ENCODE measurements around the gene LRRC9. TPM values are rescaled to one million over a fixed set of nuclear protein-coding genes. Genes with fewer than 3 reads are reported as not detected.

Gene LRRC9
- total RNA-seq, 4 donors from 2014 or later = 0.22 TPM; not detected in 3

- intact Hi-C loops (cut with DNase I; ENCODE audit: low total_unique reads) = loop anchor here (10.0 kb wide), 1 partner anchor 273 kb away; no protein-coding TSS in a partner anchor
- ATAC-seq = no peak
These were observed 141.4 kb downstream of the LRRC9 start for GRCh38 chr14:60061371-60061770.

GRCh38 chr14:60064491-60065072, 144.6 kb downstream of the LRRC9 start:
- H3K36me3 ChIP-seq = no peaks in the 10 kb centered on the region
- H3K27ac ChIP-seq = no peak overlapping the region
- ATAC-seq (peak; percentile 56 to 75), DNase-seq (no peak)
- H3K4me1 ChIP-seq = peaks cover 0 to 4% of the 10 kb centered on the region in 2 donors
- in situ Hi-C loops (cut with MboI; ENCODE audit: low sequenced_read_pairs in 4 of 4) (loop anchor here (5.0 to 25.0 kb wide), 4 partner anchors 102 to 123 kb away; no protein-coding TSS in a partner anchor), intact Hi-C loops (cut with DNase I; ENCODE audit: low total_unique reads) (loop anchor here (1.0 to 10.0 kb wide), 4 partner anchors 26 to 270 kb away; partner anchors contain the start of gene PCNX4)
- H3K4me3 ChIP-seq = no peak overlapping the region
- no peaks in the 10 kb centered on the region for H3K9me3 ChIP-seq
- peak; percentile 45 to 90 (median 66) for TF ChIP-seq CTCF (IDR thresholded peaks at IDR 0.05 in 4 of 5, conservative IDR thresholded peaks at IDR 0.05 in 1 of 5)
- TF ChIP-seq POLR2A (IDR thresholded peaks at IDR 0.05) = no peak
- H3K27me3 ChIP-seq = no peaks in the 10 kb centered on the region

More at GRCh38 chr14:60061371-60061770, 141.4 kb downstream of the LRRC9 start:
- Histone ChIP-seq H3K4me3 (no peak overlapping the region), H3K27me3 (no peaks in the 10 kb centered on the region), H3K9me3 (no peaks in the 10 kb centered on the region), H3K36me3 (no peaks in the 10 kb centered on the region), H3K4me1 (peaks cover 0 to 1% of the 10 kb centered on the region in 2 donors), H3K27ac (no peak overlapping the region)
- no peak for DNase-seq
- in situ Hi-C loops (cut with MboI; ENCODE audit: low sequenced_read_pairs in 4 of 4) = loop anchor here (5.0 to 25.0 kb wide), 3 partner anchors 99 to 126 kb away; no protein-coding TSS in a partner anchor
- no peak for TF ChIP-seq CTCF (IDR thresholded peaks at IDR 0.05 in 4 of 5, conservative IDR thresholded peaks at IDR 0.05 in 1 of 5)
- no peak for TF ChIP-seq POLR2A (IDR thresholded peaks at IDR 0.05)

- Histone ChIP-seq H3K4me3 (no peak overlapping the region), H3K27ac (no peak overlapping the region), H3K27me3 (no peaks in the 10 kb centered on the region), H3K9me3 (no peaks in the 10 kb centered on the region), H3K4me1 (peaks cover 4 to 6% of the 10 kb centered on the region in 2 donors), H3K36me3 (no peaks in the 10 kb centered on the region)
- no peak for ATAC-seq
- TF ChIP-seq CTCF (IDR thresholded peaks at IDR 0.05 in 4 of 5, conservative IDR thresholded peaks at IDR 0.05 in 1 of 5) (no peak), POLR2A (IDR thresholded peaks at IDR 0.05) (no peak)
- in situ Hi-C loops (cut with MboI; ENCODE audit: low sequenced_read_pairs in 4 of 4) = loop anchor here (5.0 to 25.0 kb wide), 3 partner anchors 106 to 117 kb away; no protein-coding TSS in a partner anchor
- DNase-seq = no peak
- intact Hi-C loops (cut with DNase I; ENCODE audit: low total_unique reads) = loop anchor here (10.0 kb wide), 1 partner anchor 267 kb away; no protein-coding TSS in a partner anchor
These were observed 147.9 kb downstream of the LRRC9 start for GRCh38 chr14:60067882-60068281.

- ATAC-seq (no peak), DNase-seq (no peak)
- intact Hi-C loops (cut with DNase I; ENCODE audit: low total_unique reads) = no loop called here
- Histone ChIP-seq H3K4me3 (no peak overlapping the region), H3K36me3 (no peaks in the 10 kb centered on the region), H3K27me3 (no peaks in the 10 kb centered on the region), H3K4me1 (no peaks in the 10 kb centered on the region), H3K9me3 (no peaks in the 10 kb centered on the region), H3K27ac (no peak overlapping the region)
- in situ Hi-C loops (cut with MboI; ENCODE audit: low sequenced_read_pairs in 4 of 4) = no loop called here
- TF ChIP-seq CTCF (IDR thresholded peaks at IDR 0.05 in 4 of 5, conservative IDR thresholded peaks at IDR 0.05 in 1 of 5) = no peak
- TF ChIP-seq POLR2A (IDR thresholded peaks at IDR 0.05) = no peak
These were observed 159.8 kb downstream of the LRRC9 start for GRCh38 chr14:60079723-60080122.

Data from gastrocnemius medialis (tissue), 4 donors.